ENCODE data around the gene HDAC9. TPM values are rescaled to one million over a fixed set of nuclear protein-coding genes. Genes with fewer than 3 reads are reported as not detected.

HDAC9 gene
- total RNA-seq, 1 experiment from 2014 or later: 7.7 TPM

GRCh38 chr7:18626717-18627116 is 131.2 kb downstream of the HDAC9 start:
- Histone ChIP-seq H2BK20ac (ENCODE audit: low read depth, low read length, poor library complexity, severe bottlenecking) (no peak overlapping the region), H3K79me1 (ENCODE audit: insufficient read depth, low read depth, low read length, poor library complexity, severe bottlenecking) (no peaks in the 10 kb centered on the region), H3K23me2 (ENCODE audit: insufficient read length, low read depth, low read length, poor library complexity, severe bottlenecking) (no peaks in the 10 kb centered on the region), H4K5ac (ENCODE audit: insufficient read length, low read depth, low read length) (no peak overlapping the region), H2BK15ac (ENCODE audit: low read depth, low read length) (no peak overlapping the region), H3K4me2 (ENCODE audit: insufficient read depth, insufficient read length, low read length) (no peak overlapping the region), H3K4ac (ENCODE audit: low read depth, low read length) (no peak overlapping the region), H3K18ac (ENCODE audit: insufficient read length, low read depth, low read length) (no peak overlapping the region), H2BK120ac (ENCODE audit: low read depth, low read length, poor library complexity, severe bottlenecking) (no peak overlapping the region), H4K20me1 (ENCODE audit: control insufficient read depth, insufficient read depth, insufficient read length) (no peaks in the 10 kb centered on the region), H3K79me2 (ENCODE audit: insufficient read depth, low read length) (no peaks in the 10 kb centered on the region), H3K56ac (ENCODE audit: insufficient read length, low read depth, low read length) (no peak overlapping the region), H3K9ac (ENCODE audit: extremely low read depth, insufficient read length, low read length) (no peak overlapping the region), H3K27me3 (ENCODE audit: insufficient read depth, low read length) (no peaks in the 10 kb centered on the region), H3K4me1 (ENCODE audit: insufficient read depth, low read length) (no peaks in the 10 kb centered on the region), H3T11ph (ENCODE audit: low read length) (no peak overlapping the region), H2BK5ac (ENCODE audit: insufficient read length, low read length) (no peak overlapping the region), H4K8ac (replicated peaks; ENCODE audit: insufficient read length, low read depth, low read length) (no peak overlapping the region), H3K14ac (ENCODE audit: insufficient read depth, low read length) (no peak overlapping the region), H3K9me3 (ENCODE audit: control insufficient read depth, low read depth, low read length) (no peaks in the 10 kb centered on the region), H2AFZ (ENCODE audit: low read length) (no peak overlapping the region), H2AK5ac (ENCODE audit: insufficient read length, low read length) (no peak overlapping the region), H3K27ac (ENCODE audit: insufficient read length, low read depth, low read length) (no peak overlapping the region), H3K23ac (ENCODE audit: insufficient read length, low read depth, low read length) (no peak overlapping the region), H4K91ac (ENCODE audit: insufficient read length, low read depth, low read length) (no peak overlapping the region), H2BK12ac (ENCODE audit: insufficient read length, low read depth, low read length) (no peak overlapping the region)
- no peak for DNase-seq
- TF ChIP-seq CTCF (conservative IDR thresholded peaks at IDR 0.05): no peak
- Mint-ChIP-seq H3K9me3 (no peaks in the 10 kb centered on the region), H3K27ac (no peak overlapping the region), H3K4me3 (no peak overlapping the region), H3K4me1 (peaks cover 4 to 9% of the 10 kb centered on the region in 2 experiments; a peak in 3 of 4 replicates), H3K36me3 (ENCODE audit: insufficient read depth in 1 of 3, low read depth in 3 of 3) (no peaks in the 10 kb centered on the region), H3K27me3 (ENCODE audit: low read depth) (no peaks in the 10 kb centered on the region)

Measured in H9 (cell line).